Upper lobe of left lung (tissue), 6 donors: ENCODE data around the gene FLACC1. TPM values are rescaled to one million over a fixed set of nuclear protein-coding genes. Genes with fewer than 3 reads are reported as not detected.

Experiments used
- ATAC-seq, 2 donors: fragments of 200-7000 bp; cut with Tn5 transposase; one replicate each; pipeline ENCODE4 v1.9.1; 2022; ENCODE audit warnings: mild to moderate bottlenecking in 2 of 2, moderate library complexity in 2 of 2; ENCODE audit not compliant: low FRiP score in 2 of 2
- DNase-seq, 2 donors: peaks; one replicate each; pipeline ENCODE4 v3.0.0-alpha.2; 2019 to 2020
- H3K27ac ChIP-seq, 4 donors: fragments of 200-600 bp; sonication (generic); one replicate each; pipeline ENCODE4 v1.5.1; 2016 to 2019
- H3K27me3 ChIP-seq, 4 donors: fragments of 200-600 bp; sonication (generic); one replicate each; pipeline ENCODE4 v1.5.1; 2017 to 2019
- H3K36me3 ChIP-seq, 4 donors: fragments of 200-600 bp; sonication (generic); one replicate each; pipeline ENCODE4 v1.5.1; 2016 to 2019
- H3K4me1 ChIP-seq, 4 donors: fragments of 200-600 bp; sonication (generic); one replicate each; pipeline ENCODE4 v1.5.1; 2018 to 2019
- H3K4me3 ChIP-seq, 4 donors: fragments of 200-600 bp; sonication (generic); one replicate each; pipeline ENCODE4 v1.5.1; 2017 to 2019; ENCODE audit warnings: mild to moderate bottlenecking in 2 of 4, moderate library complexity in 1 of 4
- H3K9me3 ChIP-seq, 4 donors: fragments of 200-600 bp; sonication (generic); one replicate each; pipeline ENCODE4 v1.5.1; 2018 to 2019
- CTCF ChIP-seq, 6 experiments: fragments of 450-650 bp in 4 of 6; fragments of 200-600 bp in 2 of 6; sonication (generic) in 2 of 6; IDR thresholded peaks; one replicate each; pipeline ENCODE4 v1.5.1; 2016 to 2019; ENCODE audit warnings: antibody characterized with exemption in 6 of 6
- EP300 ChIP-seq, 4 donors: sonication (generic); formaldehyde crosslinking; IDR thresholded peaks; one replicate each; pipeline ENCODE4 v1.5.1; 2017; ENCODE audit warnings: antibody characterized with exemption in 4 of 4, control low read depth in 2 of 4
- POLR2A ChIP-seq, 4 donors: fragments of 450-650 bp; IDR thresholded peaks; one replicate each; pipeline ENCODE4 v1.5.1; 2016 to 2017; ENCODE audit warnings: antibody characterized with exemption in 4 of 4, mild to moderate bottlenecking in 2 of 4
- POLR2AphosphoS5 ChIP-seq, 2 donors: sonication (generic); formaldehyde crosslinking; IDR thresholded peaks; one replicate each; pipeline ENCODE4 v1.5.1; 2017; ENCODE audit warnings: antibody characterized with exemption in 2 of 2
- WGBS, 2 donors: methylation state at CpG; one replicate each; pipeline ENCODE4 v1.1.5; 2017 to 2018; 5-methylcytosine and 5-hydroxymethylcytosine counted together
- total RNA-seq, 6 donors: library from RNA; depleted of rRNA in 4 of 6; stranded (reverse); fragments of >200 nt in 4 of 6; gene quantifications; one replicate each; pipeline versions ENCODE4 v1.1.0 to v1.2.1, GENCODE V29; 2016 to 2021
- donor health status: DM: no; HTN: no; CAD: no; lungs with moderate emphysema.
- donor health status: DM: no; HTN: yes; CAD: no; lungs with severe emphysema.

FLACC1 gene
- total RNA-seq, 6 donors from 2014 or later: 1.1 to 19.4 (median 6.7) TPM

GRCh38 chr2:201402651-201403562 lies 45.8 kb upstream of the FLACC1 start:
- ATAC-seq: no peak
- peaks cover 0 to 16% (median 4%) of the 10 kb centered on the region in 4 donors for H3K36me3 ChIP-seq
- no peak overlapping the region for H3K4me3 ChIP-seq
- no peak for TF ChIP-seq EP300 (IDR thresholded peaks at IDR 0.05)
- TF ChIP-seq CTCF (IDR thresholded peaks at IDR 0.05): no peak
- no peak for TF ChIP-seq POLR2A (IDR thresholded peaks at IDR 0.05)
- TF ChIP-seq POLR2AphosphoS5 (IDR thresholded peaks at IDR 0.05): no peak
- WGBS, 2 donors: 72 to 78% methylated on average over 6 of the region's 6 CpGs
- H3K4me1 ChIP-seq: peaks cover 28 to 56% (median 41%) of the 10 kb centered on the region in 4 donors
- no peaks in the 10 kb centered on the region for H3K27me3 ChIP-seq
- H3K27ac ChIP-seq: no peak overlapping the region
- no peak for DNase-seq
- no peaks in the 10 kb centered on the region for H3K9me3 ChIP-seq

GRCh38 chr2:201401815-201402214 lies 44.7 kb upstream of the FLACC1 start:
- Histone ChIP-seq H3K27ac (no peak overlapping the region), H3K4me3 (no peak overlapping the region), H3K4me1 (peaks cover 23 to 51% (median 37%) of the 10 kb centered on the region in 4 donors), H3K36me3 (peaks cover 0 to 27% (median 12%) of the 10 kb centered on the region in 4 donors), H3K9me3 (no peaks in the 10 kb centered on the region), H3K27me3 (no peaks in the 10 kb centered on the region)
- no peak for ATAC-seq
- TF ChIP-seq EP300 (IDR thresholded peaks at IDR 0.05): no peak
- TF ChIP-seq POLR2AphosphoS5 (IDR thresholded peaks at IDR 0.05): no peak
- TF ChIP-seq CTCF (IDR thresholded peaks at IDR 0.05): no peak
- no peak for TF ChIP-seq POLR2A (IDR thresholded peaks at IDR 0.05)
- DNase-seq: no peak
- WGBS, 2 donors: 91 to 95% methylated on average over 3 of the region's 3 CpGs

- H3K4me3 ChIP-seq: no peak overlapping the region
- ATAC-seq: no peak
- H3K36me3 ChIP-seq: peaks cover 0 to 76% (median 43%) of the 10 kb centered on the region in 4 donors
- H3K27me3 ChIP-seq: no peaks in the 10 kb centered on the region
- WGBS, 2 donors: 93 to 96% methylated on average over 8 of the region's 8 CpGs
- H3K9me3 ChIP-seq: no peaks in the 10 kb centered on the region
- TF ChIP-seq POLR2AphosphoS5 (IDR thresholded peaks at IDR 0.05) (no peak), EP300 (IDR thresholded peaks at IDR 0.05) (no peak), CTCF (IDR thresholded peaks at IDR 0.05) (no peak), POLR2A (IDR thresholded peaks at IDR 0.05) (no peak)
- peaks cover 0 to 6% (median 3%) of the 10 kb centered on the region in 4 donors for H3K4me1 ChIP-seq
- no peak for DNase-seq
- no peak overlapping the region for H3K27ac ChIP-seq
Measured at GRCh38 chr2:201396595-201396994, 39.5 kb upstream of the FLACC1 start.

- H3K27ac ChIP-seq: no peak overlapping the region
- no peak overlapping the region for H3K4me3 ChIP-seq
- H3K9me3 ChIP-seq: no peaks in the 10 kb centered on the region
- no peaks in the 10 kb centered on the region for H3K27me3 ChIP-seq
- H3K36me3 ChIP-seq: peaks cover 15 to 96% (median 28%) of the 10 kb centered on the region in 4 donors
- ATAC-seq: peak in 1 of 2 donors; percentile 45
- no peak for DNase-seq
- no peak for TF ChIP-seq POLR2AphosphoS5 (IDR thresholded peaks at IDR 0.05)
- TF ChIP-seq CTCF (IDR thresholded peaks at IDR 0.05): no peak
- no peak for TF ChIP-seq EP300 (IDR thresholded peaks at IDR 0.05)
- TF ChIP-seq POLR2A (IDR thresholded peaks at IDR 0.05): no peak
- H3K4me1 ChIP-seq: no peaks in the 10 kb centered on the region
- 86 to 88% methylated on average over 1 of the region's 1 CpG for WGBS, 2 donors
Measured at GRCh38 chr2:201383136-201383535, 26.0 kb upstream of the FLACC1 start.
